ENCODE data around the gene GPR45. TPM values are rescaled to one million over a fixed set of nuclear protein-coding genes. Genes with fewer than 3 reads are reported as not detected.

Gene GPR45
- not detected in 2 replicates for total RNA-seq

GRCh38 chr2:105241443-105241842 lies at the start of gene GPR45:
GPR45 (plus strand) TSS chr2:105241743; CDS start chr2:105241859, 116 bp downstream.
- ChIA-PET CTCF (interaction anchor here (12.6 kb wide), 1 partner anchor 127 kb away, joined by 258 read pairs; no protein-coding TSS in a partner anchor), POLR2A (no interaction called here)
- Mint-ChIP-seq H3K27ac (no peak within 1 kb of the TSS), H3K4me1 (peaks cover 18% of the 10 kb centered on the region), H3K9me3 (no peaks in the 10 kb centered on the region), H3K27me3 (no peaks in the 10 kb centered on the region), H3K4me3 (no peak within 1 kb of the TSS), H3K36me3 (ENCODE audit: low read depth) (no peaks in the 10 kb centered on the region)
- no peak for TF ChIP-seq CTCF (IDR thresholded peaks at IDR 0.05)
- DNase-seq (no peak), ATAC-seq (ENCODE audit: low read depth) (no peak)
- intact Hi-C loops (cut with micrococcal nuclease), result no loop called here

GRCh38 chr2:105194022-105194675 lies 47.4 kb upstream of the GPR45 start:
- no peak for ATAC-seq (ENCODE audit: low read depth)
- intact Hi-C loops (cut with micrococcal nuclease), result no loop called here
- CTCF ChIA-PET, result no interaction called here

GRCh38 chr2:105196651-105197050 lies 44.9 kb upstream of the GPR45 start:
- POLR2A ChIA-PET, result no interaction called here
- H3K27me3 Mint-ChIP-seq, result peaks cover 14% of the 10 kb centered on the region
- no peak for TF ChIP-seq CTCF (IDR thresholded peaks at IDR 0.05)
- no peak overlapping the region for H3K4me3 Mint-ChIP-seq
- intact Hi-C loops (cut with micrococcal nuclease), result no loop called here
- H3K9me3 Mint-ChIP-seq, result peaks cover 10% of the 10 kb centered on the region
- H3K27ac Mint-ChIP-seq, result no peak overlapping the region
- no peaks in the 10 kb centered on the region for H3K4me1 Mint-ChIP-seq
- H3K36me3 Mint-ChIP-seq (ENCODE audit: low read depth), result no peaks in the 10 kb centered on the region
- CTCF ChIA-PET, result no interaction called here
- no peak for ATAC-seq (ENCODE audit: low read depth)
- no peak for DNase-seq

More at GRCh38 chr2:105194022-105194675, 47.4 kb upstream of the GPR45 start:
- peaks cover 14% of the 10 kb centered on the region for H3K27me3 Mint-ChIP-seq
- no peaks in the 10 kb centered on the region for H3K4me1 Mint-ChIP-seq
- DNase-seq, result no peak
- peaks cover 6% of the 10 kb centered on the region for H3K36me3 Mint-ChIP-seq (ENCODE audit: low read depth)
- TF ChIP-seq CTCF (IDR thresholded peaks at IDR 0.05), result no peak
- POLR2A ChIA-PET, result no interaction called here
- H3K9me3 Mint-ChIP-seq, result peaks cover 17% of the 10 kb centered on the region
- H3K27ac Mint-ChIP-seq, result no peak overlapping the region
- no peak overlapping the region for H3K4me3 Mint-ChIP-seq

- Mint-ChIP-seq H3K36me3 (ENCODE audit: low read depth) (no peaks in the 10 kb centered on the region), H3K4me3 (no peak overlapping the region), H3K9me3 (no peaks in the 10 kb centered on the region), H3K4me1 (no peaks in the 10 kb centered on the region), H3K27me3 (no peaks in the 10 kb centered on the region), H3K27ac (no peak overlapping the region)
- intact Hi-C loops (cut with micrococcal nuclease), result no loop called here
- no peak for TF ChIP-seq CTCF (IDR thresholded peaks at IDR 0.05)
- no peak for DNase-seq
- CTCF ChIA-PET, result no interaction called here
- POLR2A ChIA-PET, result no interaction called here
- ATAC-seq (ENCODE audit: low read depth), result no peak
Measured at GRCh38 chr2:105215586-105216192, 25.9 kb upstream of the GPR45 start.

- H3K4me1 Mint-ChIP-seq, result no peaks in the 10 kb centered on the region
- POLR2A ChIA-PET, result no interaction called here
Measured at GRCh38 chr2:105220604-105221003, 20.9 kb upstream of the GPR45 start.

More at GRCh38 chr2:105220604-105221003, 20.9 kb upstream of the GPR45 start:
- no peak for DNase-seq
- intact Hi-C loops (cut with micrococcal nuclease), result no loop called here
- H3K27me3 Mint-ChIP-seq, result peaks cover 12% of the 10 kb centered on the region
- no peak for ATAC-seq (ENCODE audit: low read depth)
- no peak overlapping the region for H3K27ac Mint-ChIP-seq
- H3K4me3 Mint-ChIP-seq, result no peak overlapping the region
- CTCF ChIA-PET, result no interaction called here
- TF ChIP-seq CTCF (IDR thresholded peaks at IDR 0.05), result no peak
- no peaks in the 10 kb centered on the region for H3K36me3 Mint-ChIP-seq (ENCODE audit: low read depth)
- no peaks in the 10 kb centered on the region for H3K9me3 Mint-ChIP-seq

Data from activated B cell treated with CpG ODN at 0.5 μM for 24 hours (primary cell).